HPDE6-E6E7 (cell line): ENCODE measurements around the gene AGBL4.
"Not testable (repeated sequence)": the region's sequence is repeated elsewhere in the genome, so short reads cannot be mapped to it uniquely, and the experiment has no call there.

ENCODE experiments used
- DNase-seq: peaks from one replicate; pipeline ENCODE4 v3.0.0; 2011; ENCODE audit warnings: missing footprints; ENCODE audit errors: extremely low spot score

The AGBL4 gene

GRCh38 chr1:48547561-48548220, 1476.1 kb downstream of the AGBL4 start:
- DNase-seq = no peak

- DNase-seq = no peak
Measured at GRCh38 chr1:48543854-48544253, 1479.9 kb downstream of the AGBL4 start.

GRCh38 chr1:48540587-48540986, 1483.2 kb downstream of the AGBL4 start:
- no peak for DNase-seq

GRCh38 chr1:48536477-48536876, 1487.3 kb downstream of the AGBL4 start:
- DNase-seq = no peak

- no peak for DNase-seq
Measured at GRCh38 chr1:48532976-48533375, 1490.8 kb downstream of the AGBL4 start.

- no peak for DNase-seq
Measured at GRCh38 chr1:48530727-48531351, 1492.9 kb downstream of the AGBL4 start.

- no peak for DNase-seq
Measured at GRCh38 chr1:48527051-48527450, 1496.7 kb downstream of the AGBL4 start.

- no peak for DNase-seq
Measured at GRCh38 chr1:48526008-48526710, 1497.6 kb downstream of the AGBL4 start.

GRCh38 chr1:48524892-48525467, 1498.8 kb downstream of the AGBL4 start:
- DNase-seq = no peak

- DNase-seq = no peak
Measured at GRCh38 chr1:48523558-48523957, 1500.2 kb downstream of the AGBL4 start.

- DNase-seq = not testable (repeated sequence)
Measured at GRCh38 chr1:48519896-48520295, 1503.9 kb downstream of the AGBL4 start.

GRCh38 chr1:48506870-48507269, 1516.9 kb downstream of the AGBL4 start:
- DNase-seq = no peak

- no peak for DNase-seq
Measured at GRCh38 chr1:48500541-48501450, 1523.0 kb downstream of the AGBL4 start.

GRCh38 chr1:48499211-48499735, 1524.5 kb downstream of the AGBL4 start:
- DNase-seq = no peak

- peak; percentile 38 for DNase-seq
Measured at GRCh38 chr1:48498096-48498791, 1525.5 kb downstream of the AGBL4 start.

- DNase-seq = no peak
Measured at GRCh38 chr1:48495911-48496310, 1527.8 kb downstream of the AGBL4 start.

- DNase-seq = no peak
Measured at GRCh38 chr1:48495166-48495565, 1528.6 kb downstream of the AGBL4 start.

- DNase-seq = no peak
Measured at GRCh38 chr1:48493970-48494769, 1529.6 kb downstream of the AGBL4 start.

- DNase-seq = no peak
Measured at GRCh38 chr1:48493041-48493440, 1530.7 kb downstream of the AGBL4 start.

GRCh38 chr1:48492392-48492791, 1531.4 kb downstream of the AGBL4 start:
- no peak for DNase-seq
